ENCODE data around the gene ZFP36. TPM values are rescaled to one million over a fixed set of nuclear protein-coding genes. Genes with fewer than 3 reads are reported as not detected.

ZFP36 gene
- total RNA-seq, 1 donor from 2014 or later, result 7.5 TPM

GRCh38 chr19:39411832-39412099 is 5.1 kb downstream of the ZFP36 start:
- peak overlapping the region; percentile 11 for H3K4me3 ChIP-seq (ENCODE audit: low read depth, low read length)
- no peaks in the 10 kb centered on the region for H3K27me3 ChIP-seq (ENCODE audit: control insufficient read depth, insufficient read depth, low read length)
- peaks cover 1% of the 10 kb centered on the region for H3K36me3 ChIP-seq (ENCODE audit: control insufficient read depth, insufficient read depth, low read length)
- no peak for DNase-seq (ENCODE audit: low read depth)
- TF ChIP-seq, protein P1, sequence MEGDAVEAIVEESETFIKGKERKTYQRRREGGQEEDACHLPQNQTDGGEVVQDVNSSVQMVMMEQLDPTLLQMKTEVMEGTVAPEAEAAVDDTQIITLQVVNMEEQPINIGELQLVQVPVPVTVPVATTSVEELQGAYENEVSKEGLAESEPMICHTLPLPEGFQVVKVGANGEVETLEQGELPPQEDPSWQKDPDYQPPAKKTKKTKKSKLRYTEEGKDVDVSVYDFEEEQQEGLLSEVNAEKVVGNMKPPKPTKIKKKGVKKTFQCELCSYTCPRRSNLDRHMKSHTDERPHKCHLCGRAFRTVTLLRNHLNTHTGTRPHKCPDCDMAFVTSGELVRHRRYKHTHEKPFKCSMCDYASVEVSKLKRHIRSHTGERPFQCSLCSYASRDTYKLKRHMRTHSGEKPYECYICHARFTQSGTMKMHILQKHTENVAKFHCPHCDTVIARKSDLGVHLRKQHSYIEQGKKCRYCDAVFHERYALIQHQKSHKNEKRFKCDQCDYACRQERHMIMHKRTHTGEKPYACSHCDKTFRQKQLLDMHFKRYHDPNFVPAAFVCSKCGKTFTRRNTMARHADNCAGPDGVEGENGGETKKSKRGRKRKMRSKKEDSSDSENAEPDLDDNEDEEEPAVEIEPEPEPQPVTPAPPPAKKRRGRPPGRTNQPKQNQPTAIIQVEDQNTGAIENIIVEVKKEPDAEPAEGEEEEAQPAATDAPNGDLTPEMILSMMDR (IDR thresholded peaks at IDR 0.05; ENCODE audit: insufficient read depth, low read length, poor library complexity, severe bottlenecking), result peak; percentile 86

DNA sequence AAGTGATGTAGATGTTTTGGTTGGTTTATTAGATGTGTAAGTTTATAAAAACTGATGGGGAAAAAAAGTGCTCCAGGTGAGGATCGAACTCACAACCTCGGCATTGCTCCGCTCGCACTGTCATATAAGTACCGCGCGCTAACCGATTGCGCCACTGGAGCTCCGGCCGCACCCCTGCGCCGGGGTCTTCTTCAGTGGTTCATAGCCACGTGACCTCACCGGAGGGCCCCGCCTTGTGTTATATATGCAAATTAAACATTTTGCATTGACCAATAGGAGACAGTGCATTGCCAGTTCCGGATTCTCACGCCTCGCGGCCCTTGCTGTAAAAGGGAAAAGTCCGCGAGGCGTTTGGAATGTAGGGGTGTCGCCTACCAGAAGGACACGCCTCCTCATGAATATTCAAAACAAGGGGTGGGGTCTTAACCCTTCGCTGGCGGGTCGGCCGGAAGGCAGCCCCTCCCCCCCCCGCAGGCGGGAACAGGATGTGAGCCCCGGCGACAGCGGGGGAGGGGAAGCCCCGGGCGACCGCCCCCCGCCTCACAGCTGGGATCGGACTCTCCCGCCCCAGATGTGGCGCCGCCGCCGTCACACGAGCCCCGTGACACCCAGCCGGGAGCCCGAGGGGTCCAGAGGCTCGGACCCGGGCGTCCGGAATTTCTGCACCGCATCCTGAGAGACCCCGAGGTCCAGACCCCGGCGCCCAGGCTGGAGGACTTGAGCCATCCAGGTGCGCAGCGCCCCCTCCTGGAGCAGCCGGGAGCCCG is 5.6 kb downstream of the ZFP36 start, which contains the start of gene PLEKHG2:
Gene PLEKHG2 (plus strand): TSS at position 570 of the 767 bp plus-strand sequence. CDS start 1,418 bp downstream, outside the sequence.
- H3K36me3 ChIP-seq (ENCODE audit: control insufficient read depth, insufficient read depth, low read length), result peaks cover 1% of the 10 kb centered on the region
- TF ChIP-seq, protein P1 (IDR thresholded peaks at IDR 0.05; ENCODE audit: insufficient read depth, low read length, poor library complexity, severe bottlenecking), result peak; percentile 90
- peak within 1 kb of the TSS; percentile 96 for H3K4me3 ChIP-seq (ENCODE audit: low read depth, low read length)
- DNase-seq (ENCODE audit: low read depth), result peak; percentile 98
- H3K27me3 ChIP-seq (ENCODE audit: control insufficient read depth, insufficient read depth, low read length), result no peaks in the 10 kb centered on the region

GRCh38 chr19:39412867-39413271 is 6.2 kb downstream of the ZFP36 start:
- DNase-seq (ENCODE audit: low read depth), result no peak
- H3K36me3 ChIP-seq (ENCODE audit: control insufficient read depth, insufficient read depth, low read length), result peaks cover 2% of the 10 kb centered on the region
- TF ChIP-seq, protein P1 (IDR thresholded peaks at IDR 0.05; ENCODE audit: insufficient read depth, low read length, poor library complexity, severe bottlenecking), result no peak
- H3K27me3 ChIP-seq (ENCODE audit: control insufficient read depth, insufficient read depth, low read length), result no peaks in the 10 kb centered on the region
- H3K4me3 ChIP-seq (ENCODE audit: low read depth, low read length), result peak overlapping the region; percentile 96

- Histone ChIP-seq H3K36me3 (ENCODE audit: control insufficient read depth, insufficient read depth, low read length) (peaks cover 1% of the 10 kb centered on the region), H3K27me3 (ENCODE audit: control insufficient read depth, insufficient read depth, low read length) (no peaks in the 10 kb centered on the region), H3K4me3 (ENCODE audit: low read depth, low read length) (peak overlapping the region; percentile 96)
- no peak for DNase-seq (ENCODE audit: low read depth)
- TF ChIP-seq, protein P1 (IDR thresholded peaks at IDR 0.05; ENCODE audit: insufficient read depth, low read length, poor library complexity, severe bottlenecking), result no peak
Observed at GRCh38 chr19:39413272-39413910, 6.7 kb downstream of the ZFP36 start.

DNA sequence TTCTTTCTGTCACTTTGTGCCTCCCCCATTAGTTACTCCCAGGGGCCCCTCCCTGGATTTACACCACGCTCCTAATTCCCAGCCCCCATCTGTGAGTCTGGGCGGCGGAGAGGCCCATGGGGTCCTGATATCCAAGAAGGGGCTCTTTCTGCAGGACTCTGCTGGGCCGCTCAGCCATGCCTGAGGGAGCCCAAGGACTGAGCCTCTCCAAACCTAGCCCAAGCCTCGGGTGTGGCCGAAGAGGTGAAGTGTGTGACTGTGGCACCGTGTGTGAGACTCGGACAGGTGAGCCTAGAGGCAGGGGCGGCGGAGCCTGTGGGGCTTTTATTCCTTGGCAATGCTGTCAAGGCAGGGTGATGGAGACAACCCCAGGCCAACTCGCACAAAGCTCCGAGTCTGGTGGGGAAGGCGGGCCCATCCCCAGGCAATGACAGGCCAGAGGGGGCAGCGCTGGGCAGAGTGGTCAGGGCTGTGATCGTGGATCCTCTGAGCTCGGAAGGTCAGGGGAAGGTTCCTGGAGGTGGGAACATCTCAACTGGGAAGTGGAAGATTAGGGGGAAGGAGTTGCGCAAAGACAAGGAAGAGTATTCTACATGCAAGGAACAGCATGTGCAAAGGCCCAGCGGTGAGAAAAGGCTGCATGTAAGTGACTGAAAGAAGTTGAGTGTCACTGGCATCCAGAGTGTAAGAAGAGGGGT is 7.4 kb downstream of the ZFP36 start:
- Histone ChIP-seq H3K36me3 (ENCODE audit: control insufficient read depth, insufficient read depth, low read length) (peaks cover 5% of the 10 kb centered on the region), H3K4me3 (ENCODE audit: low read depth, low read length) (peak overlapping the region; percentile 96), H3K27me3 (ENCODE audit: control insufficient read depth, insufficient read depth, low read length) (no peaks in the 10 kb centered on the region)
- DNase-seq (ENCODE audit: low read depth), result no peak
- TF ChIP-seq, protein P1 (IDR thresholded peaks at IDR 0.05; ENCODE audit: insufficient read depth, low read length, poor library complexity, severe bottlenecking), result peak; percentile 7
